Measurements from ENCODE around the gene SPNS2.

DNA sequence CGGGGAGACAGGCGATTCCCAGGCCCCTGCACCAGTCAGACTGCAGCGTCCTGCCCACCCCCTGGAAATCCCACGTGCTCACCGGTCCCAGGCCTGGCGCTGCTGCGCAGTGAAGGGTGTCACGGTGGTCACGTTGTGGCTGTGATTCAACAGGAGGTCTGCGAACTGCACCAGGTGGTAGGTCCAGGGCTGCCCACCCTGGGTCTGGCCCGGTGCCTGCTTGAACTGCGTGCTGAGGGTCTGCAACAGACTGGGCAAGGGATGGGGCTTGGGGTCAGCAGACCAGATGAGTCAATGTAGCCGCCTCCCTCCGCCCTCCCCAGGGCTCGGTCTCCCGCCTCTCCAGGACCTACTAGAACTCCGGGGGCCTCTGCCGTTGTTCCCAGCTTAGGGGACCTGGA lies 49.4 kb downstream of the SPNS2 start:
- TF ChIP-seq ZNF274 (IDR thresholded peaks at IDR 0.05; ENCODE audit: low read depth, low read length) (no peak), SUZ12 (IDR thresholded peaks at IDR 0.05; ENCODE audit: extremely low read depth, insufficient read depth, insufficient read length) (no peak), YY1 (IDR thresholded peaks at IDR 0.05; ENCODE audit: insufficient read depth, insufficient read length) (no peak)

All from NT2/D1 (cell line).